ENCODE data around the gene IQGAP3. TPM values are rescaled to one million over a fixed set of nuclear protein-coding genes. Genes with fewer than 3 reads are reported as not detected.

Gene IQGAP3
- total RNA-seq, 1 donor from 2014 or later, result 65.0 TPM

DNA sequence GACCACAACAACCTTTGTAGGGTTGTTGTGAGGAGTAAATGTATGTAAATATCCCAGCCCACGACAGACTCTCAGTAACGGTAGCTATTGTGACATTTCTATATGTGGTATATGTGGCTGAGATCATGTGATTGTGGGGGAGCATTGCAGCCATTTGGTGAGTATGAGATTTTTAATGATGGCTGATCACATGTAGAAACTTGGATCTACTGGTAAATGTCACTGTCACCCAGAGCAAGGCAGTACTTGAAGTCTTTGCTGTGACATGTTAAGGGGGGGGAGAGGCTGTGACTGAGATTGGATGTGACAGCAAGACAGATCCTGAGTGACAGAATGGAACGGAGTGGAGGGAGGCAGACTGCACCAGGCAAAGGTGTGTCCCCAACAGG, 47.9 kb downstream of the IQGAP3 start:
- TF ChIP-seq, protein P1, sequence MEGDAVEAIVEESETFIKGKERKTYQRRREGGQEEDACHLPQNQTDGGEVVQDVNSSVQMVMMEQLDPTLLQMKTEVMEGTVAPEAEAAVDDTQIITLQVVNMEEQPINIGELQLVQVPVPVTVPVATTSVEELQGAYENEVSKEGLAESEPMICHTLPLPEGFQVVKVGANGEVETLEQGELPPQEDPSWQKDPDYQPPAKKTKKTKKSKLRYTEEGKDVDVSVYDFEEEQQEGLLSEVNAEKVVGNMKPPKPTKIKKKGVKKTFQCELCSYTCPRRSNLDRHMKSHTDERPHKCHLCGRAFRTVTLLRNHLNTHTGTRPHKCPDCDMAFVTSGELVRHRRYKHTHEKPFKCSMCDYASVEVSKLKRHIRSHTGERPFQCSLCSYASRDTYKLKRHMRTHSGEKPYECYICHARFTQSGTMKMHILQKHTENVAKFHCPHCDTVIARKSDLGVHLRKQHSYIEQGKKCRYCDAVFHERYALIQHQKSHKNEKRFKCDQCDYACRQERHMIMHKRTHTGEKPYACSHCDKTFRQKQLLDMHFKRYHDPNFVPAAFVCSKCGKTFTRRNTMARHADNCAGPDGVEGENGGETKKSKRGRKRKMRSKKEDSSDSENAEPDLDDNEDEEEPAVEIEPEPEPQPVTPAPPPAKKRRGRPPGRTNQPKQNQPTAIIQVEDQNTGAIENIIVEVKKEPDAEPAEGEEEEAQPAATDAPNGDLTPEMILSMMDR (conservative IDR thresholded peaks at IDR 0.05; ENCODE audit: low read depth, low read length), result no peak
- no peak for DNase-seq (ENCODE audit: low read depth)

DNA sequence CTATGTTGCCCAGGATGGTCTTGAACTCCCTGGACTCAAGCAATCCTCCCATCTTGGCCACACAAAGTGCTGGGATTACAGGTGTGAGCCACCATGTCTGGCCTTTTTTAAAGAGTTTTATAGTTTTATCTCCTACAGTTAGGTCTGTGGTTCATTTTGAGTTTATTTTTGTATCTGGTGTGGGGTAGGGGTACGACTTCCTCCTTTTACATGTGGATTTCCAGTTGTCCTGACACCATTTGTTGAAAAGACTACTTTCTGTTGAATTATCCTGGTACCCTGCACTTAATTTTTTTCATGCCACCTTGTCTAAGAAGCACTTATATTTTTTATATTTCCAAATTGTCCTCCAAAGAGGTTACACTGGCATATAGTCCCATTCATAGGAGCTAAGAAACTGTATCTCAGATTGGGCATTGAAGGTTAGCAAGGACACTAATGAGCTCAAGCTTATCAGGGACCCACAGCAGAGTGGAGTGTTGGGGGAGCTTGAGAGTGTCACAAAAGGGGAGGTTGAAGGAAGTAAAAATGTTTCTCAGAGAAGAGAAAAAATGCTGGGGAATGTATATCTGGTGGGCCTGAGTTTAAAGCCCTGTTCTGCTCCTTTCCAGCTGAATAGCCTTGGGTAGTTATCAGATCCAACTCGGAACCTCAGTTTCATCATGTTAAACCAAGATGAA, 48.4 kb downstream of the IQGAP3 start:
- TF ChIP-seq, protein P1 (conservative IDR thresholded peaks at IDR 0.05; ENCODE audit: low read depth, low read length), result no peak
- DNase-seq (ENCODE audit: low read depth), result no peak
- no peak overlapping the region for H3K4me3 ChIP-seq (ENCODE audit: low read depth, low read length)

More for the DNA sequence above, 47.9 kb downstream of the IQGAP3 start:
- H3K4me3 ChIP-seq (ENCODE audit: low read depth, low read length), result no peak overlapping the region

DNA sequence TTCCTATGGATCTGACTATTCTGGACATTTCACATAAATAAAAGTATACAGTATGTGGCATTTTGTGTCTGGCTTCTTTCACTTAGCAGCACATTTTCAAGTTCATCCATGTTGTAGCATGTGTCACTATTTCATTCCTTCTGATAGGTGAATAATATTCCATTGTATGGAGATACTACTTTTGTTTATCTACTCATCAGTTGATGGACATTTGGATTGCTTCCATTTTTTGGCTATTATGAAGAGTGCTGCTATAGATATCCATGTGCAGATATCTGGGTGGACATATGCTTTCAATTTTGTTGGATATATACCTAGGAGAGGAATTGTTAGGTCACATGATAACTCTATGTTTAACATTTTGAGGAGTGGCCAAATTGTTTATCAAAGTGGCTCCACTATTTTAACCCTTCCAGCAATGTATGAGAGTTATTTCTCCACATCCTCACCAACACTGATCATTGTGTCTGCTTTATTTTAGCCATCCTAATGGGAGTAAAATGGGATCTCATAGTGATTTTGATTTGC, 49.9 kb downstream of the IQGAP3 start:
- TF ChIP-seq, protein P1 (conservative IDR thresholded peaks at IDR 0.05; ENCODE audit: low read depth, low read length), result no peak
- DNase-seq (ENCODE audit: low read depth), result no peak
- no peak overlapping the region for H3K4me3 ChIP-seq (ENCODE audit: low read depth, low read length)

GRCh38 chr1:156517748-156518147, 54.6 kb downstream of the IQGAP3 start:
- DNase-seq (ENCODE audit: low read depth), result no peak
- TF ChIP-seq, protein P1 (conservative IDR thresholded peaks at IDR 0.05; ENCODE audit: low read depth, low read length), result no peak
- H3K4me3 ChIP-seq (ENCODE audit: low read depth, low read length), result no peak overlapping the region

GRCh38 chr1:156516821-156517220, 55.5 kb downstream of the IQGAP3 start:
- no peak overlapping the region for H3K4me3 ChIP-seq (ENCODE audit: low read depth, low read length)
- TF ChIP-seq, protein P1 (conservative IDR thresholded peaks at IDR 0.05; ENCODE audit: low read depth, low read length), result no peak
- no peak for DNase-seq (ENCODE audit: low read depth)

GRCh38 chr1:156515956-156516355, 56.4 kb downstream of the IQGAP3 start:
- no peak overlapping the region for H3K4me3 ChIP-seq (ENCODE audit: low read depth, low read length)
- DNase-seq (ENCODE audit: low read depth), result no peak
- TF ChIP-seq, protein P1 (conservative IDR thresholded peaks at IDR 0.05; ENCODE audit: low read depth, low read length), result no peak

GRCh38 chr1:156513185-156513584, 59.2 kb downstream of the IQGAP3 start:
- no peak overlapping the region for H3K4me3 ChIP-seq (ENCODE audit: low read depth, low read length)
- DNase-seq (ENCODE audit: low read depth), result no peak
- TF ChIP-seq, protein P1 (conservative IDR thresholded peaks at IDR 0.05; ENCODE audit: low read depth, low read length), result no peak
